SU-DHL-6 (cell line): Measurements from ENCODE around the gene OASL.

ENCODE experiments used
- H2AFZ ChIP-seq: fragments of 200-600 bp; sonication (generic); 2 replicates; pipeline ENCODE4 v1.6.1; 2014; ENCODE audit warnings: low read depth, mild to moderate bottlenecking, moderate library complexity, mixed read lengths, antibody characterized with exemption, low read length; ENCODE audit not compliant: severe bottlenecking
- H3F3A ChIP-seq: fragments of 200-600 bp; shearing (Covaris generic); 2 replicates; pipeline ENCODE4 v1.6.0; 2016; ENCODE audit warnings: antibody characterized with exemption, mild to moderate bottlenecking; ENCODE audit not compliant: insufficient read depth
- H3K27ac ChIP-seq: fragments of 200-600 bp; sonication (generic); 2 replicates; pipeline ENCODE4 v1.5.1; 2016; ENCODE audit warnings: low read depth, mild to moderate bottlenecking, low read length, moderate library complexity, mixed read lengths
- H3K27me3 ChIP-seq: fragments of 200-600 bp; sonication (generic), shearing (Covaris generic); 2 replicates; pipeline ENCODE4 v1.6.0; 2014; ENCODE audit warnings: mild to moderate bottlenecking, low read length
- H3K36me3 ChIP-seq: fragments of 200-600 bp; sonication (generic); 2 replicates; pipeline ENCODE4 v1.6.1; 2014; ENCODE audit warnings: mild to moderate bottlenecking, low read length, mixed read lengths
- H3K4me2 ChIP-seq: fragments of 300-600, 200-600 bp; shearing (Covaris generic), sonication (generic); 2 replicates; pipeline ENCODE4 v1.6.0; 2014; ENCODE audit warnings: low read length, low read depth, mild to moderate bottlenecking; ENCODE audit not compliant: poor library complexity, severe bottlenecking
- H3K4me3 ChIP-seq: fragments of 200-600 bp; sonication (generic); 2 replicates; pipeline ENCODE4 v1.5.1; 2014; ENCODE audit warnings: antibody characterized with exemption, low read length, mild to moderate bottlenecking, mixed read lengths; ENCODE audit not compliant: insufficient read depth, poor library complexity, severe bottlenecking
- H3K79me2 ChIP-seq: fragments of 200-600 bp; sonication (generic); 2 replicates; pipeline ENCODE4 v1.6.1; 2014; ENCODE audit warnings: mild to moderate bottlenecking, low read length, moderate library complexity; ENCODE audit not compliant: insufficient read depth
- H3K9ac ChIP-seq: fragments of 200-600 bp; sonication (generic); 2 replicates; pipeline ENCODE4 v1.7.0; 2014; ENCODE audit warnings: mild to moderate bottlenecking, low read length
- H3K9me2 ChIP-seq: fragments of 200-600 bp; sonication (generic); replicated peaks from 2 replicates; pipeline ENCODE4 v1.6.1; 2014; ENCODE audit warnings: low read length; ENCODE audit not compliant: insufficient read depth
- H3K9me3 ChIP-seq: fragments of 200-600 bp; sonication (generic); 2 replicates; pipeline ENCODE4 v1.6.1; 2014; ENCODE audit warnings: low read length, mixed read lengths; ENCODE audit not compliant: insufficient read depth
- H4K20me1 ChIP-seq: fragments of 200-600 bp; sonication (generic); 2 replicates; pipeline ENCODE4 v1.6.1; 2014; ENCODE audit warnings: low read depth, mild to moderate bottlenecking, antibody characterized with exemption, low read length, moderate library complexity, mixed read lengths
- CTCF ChIP-seq: fragments of 200-600 bp; sonication (generic); IDR thresholded peaks from one replicate; pipeline ENCODE4 v1.5.1; 2017; ENCODE audit warnings: antibody characterized with exemption, mild to moderate bottlenecking, low read length, moderate library complexity; ENCODE audit not compliant: insufficient read depth, poor library complexity, severe bottlenecking
- EZH2phosphoT487 ChIP-seq: fragments of 200-600 bp; sonication (generic), shearing (Covaris generic); conservative IDR thresholded peaks from 2 replicates; pipeline ENCODE4 v1.6.1; 2018; ENCODE audit warnings: mild to moderate bottlenecking, antibody characterized with exemption, low read length, moderate library complexity, mixed read lengths

Gene OASL

DNA sequence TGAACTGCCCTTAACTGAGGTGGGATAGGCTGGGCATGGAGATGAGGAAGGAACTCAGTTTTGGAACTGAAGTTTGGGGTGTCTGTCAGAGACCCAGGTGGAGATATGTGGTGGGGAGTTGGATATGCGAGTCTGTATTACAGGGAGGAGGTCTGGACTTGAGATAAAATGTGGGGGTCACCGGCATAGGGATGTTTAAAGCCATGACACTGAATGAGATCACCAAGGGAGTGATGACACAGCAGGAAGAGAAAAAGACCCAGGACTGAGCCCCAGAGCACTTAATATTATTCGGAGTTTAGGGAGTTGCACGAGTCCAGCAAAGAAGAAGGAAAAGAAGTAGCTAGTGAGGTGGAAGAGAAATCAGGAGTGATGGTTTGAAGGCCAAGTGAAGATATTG lies 4.0 kb upstream of the OASL start:
- no peak overlapping the region for H3K4me2 ChIP-seq
- H4K20me1 ChIP-seq = no peaks in the 10 kb centered on the region
- H3K27me3 ChIP-seq = no peaks in the 10 kb centered on the region
- no peaks in the 10 kb centered on the region for H3F3A ChIP-seq
- no peak overlapping the region for H3K9ac ChIP-seq
- no peak for TF ChIP-seq EZH2phosphoT487
- TF ChIP-seq CTCF = no peak
- H3K36me3 ChIP-seq = no peaks in the 10 kb centered on the region
- H3K4me3 ChIP-seq = no peak overlapping the region
- H3K79me2 ChIP-seq = no peaks in the 10 kb centered on the region
- no peaks in the 10 kb centered on the region for H3K9me2 ChIP-seq
- no peak overlapping the region for H2AFZ ChIP-seq
- no peaks in the 10 kb centered on the region for H3K9me3 ChIP-seq
- no peak overlapping the region for H3K27ac ChIP-seq

DNA sequence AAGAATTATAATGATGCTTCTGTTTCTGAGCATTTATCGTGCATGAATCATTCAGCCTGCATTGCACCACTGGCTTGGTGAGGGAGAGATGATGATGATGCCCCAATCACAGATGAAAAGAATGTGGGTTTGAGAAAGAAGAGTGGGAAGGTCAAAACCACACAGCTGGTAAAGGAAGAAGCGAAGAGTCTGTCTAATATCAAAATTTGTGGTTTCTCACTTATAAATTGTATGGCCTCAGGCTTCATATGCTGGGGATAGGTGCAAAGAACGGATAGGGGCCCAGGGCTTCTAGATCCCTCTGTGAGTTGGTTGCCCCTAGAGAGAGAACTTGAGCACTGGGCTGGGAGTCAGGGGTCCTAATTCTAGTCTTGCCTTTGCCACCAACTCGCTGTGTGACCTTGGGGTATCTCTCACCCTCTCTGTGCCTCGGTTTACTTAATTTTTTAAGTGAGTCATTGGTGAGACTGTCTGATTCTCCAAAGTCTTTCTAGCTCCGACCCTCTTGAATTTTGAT lies 2.2 kb downstream of the OASL start:
- H3F3A ChIP-seq = no peaks in the 10 kb centered on the region
- H2AFZ ChIP-seq = no peak overlapping the region
- TF ChIP-seq CTCF = no peak
- TF ChIP-seq EZH2phosphoT487 = no peak
- no peaks in the 10 kb centered on the region for H3K36me3 ChIP-seq
- no peaks in the 10 kb centered on the region for H3K79me2 ChIP-seq
- H4K20me1 ChIP-seq = no peaks in the 10 kb centered on the region
- H3K9me2 ChIP-seq = no peaks in the 10 kb centered on the region
- no peaks in the 10 kb centered on the region for H3K9me3 ChIP-seq
- H3K4me2 ChIP-seq = no peak overlapping the region
- H3K27ac ChIP-seq = no peak overlapping the region
- no peak overlapping the region for H3K9ac ChIP-seq
- no peaks in the 10 kb centered on the region for H3K27me3 ChIP-seq
- no peak overlapping the region for H3K4me3 ChIP-seq

DNA sequence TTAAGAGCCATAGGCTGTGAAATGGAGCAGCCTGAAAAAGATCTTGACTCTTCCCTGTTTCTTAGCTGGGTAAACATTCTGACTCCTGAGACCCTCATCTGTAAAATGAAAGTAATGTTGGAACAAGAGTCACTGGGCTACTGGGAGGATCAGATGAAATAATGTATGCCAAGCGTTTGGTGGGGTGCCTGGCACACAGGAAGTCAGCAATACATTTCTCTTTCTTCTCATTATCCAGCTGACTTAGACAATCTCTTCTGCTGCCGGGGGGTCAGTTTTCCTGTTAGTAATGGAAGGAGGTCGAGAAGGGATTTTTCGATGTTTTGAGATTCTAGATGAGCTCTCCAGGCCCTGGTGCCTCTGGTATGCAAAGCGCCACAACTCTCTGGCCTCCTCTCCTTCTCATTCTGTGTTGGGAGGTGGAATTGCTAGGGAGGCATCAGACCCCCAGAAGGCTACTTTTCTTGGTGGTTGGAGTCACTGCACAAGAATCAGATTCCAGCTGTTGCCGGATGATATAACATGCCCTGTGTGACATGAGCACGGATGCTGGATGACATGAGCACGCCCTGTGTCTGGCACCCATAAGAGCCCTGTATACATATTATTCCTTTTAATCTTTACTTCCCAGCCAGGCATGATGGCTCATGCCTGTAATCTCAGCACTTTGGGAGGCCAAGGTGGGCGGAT lies 4.3 kb downstream of the OASL start:
- H3K36me3 ChIP-seq = no peaks in the 10 kb centered on the region
- H3K27ac ChIP-seq = no peak overlapping the region
- no peak overlapping the region for H3K4me3 ChIP-seq
- no peak overlapping the region for H2AFZ ChIP-seq
- no peaks in the 10 kb centered on the region for H4K20me1 ChIP-seq
- H3K27me3 ChIP-seq = no peaks in the 10 kb centered on the region
- H3K9ac ChIP-seq = no peak overlapping the region
- H3K9me3 ChIP-seq = no peaks in the 10 kb centered on the region
- TF ChIP-seq CTCF = no peak
- TF ChIP-seq EZH2phosphoT487 = no peak
- H3F3A ChIP-seq = no peaks in the 10 kb centered on the region
- H3K79me2 ChIP-seq = no peaks in the 10 kb centered on the region
- no peaks in the 10 kb centered on the region for H3K9me2 ChIP-seq
- no peak overlapping the region for H3K4me2 ChIP-seq
